IMR-90 (cell line): Measurements from ENCODE around the gene CCDC27. TPM values are rescaled to one million over a fixed set of nuclear protein-coding genes. Genes with fewer than 3 reads are reported as not detected.

Experiments used
- ATAC-seq: fragments of 200-7000 bp; cut with Tn5 transposase; 2 replicates; pipeline ENCODE4 v1.9.1; 2020; ENCODE audit warnings: low read depth, mild to moderate bottlenecking, moderate library complexity
- BruUV-seq: library from RNA; stranded (reverse); fragments of 400-500 nt; replicated peaks from 2 replicates; lab custom pipeline; 2021; lab: Mats Ljungman, UMichigan
- CTCF ChIA-PET: fragments of 300-600 bp; formaldehyde crosslinking; extraction: SDS; loops from one replicate; lab custom pipeline; 2021; ENCODE audit warnings: antibody characterized with exemption; lab: Yijun Ruan, JAX
- POLR2A ChIA-PET: fragments of 300-600 bp; sonication (Branson Sonifier 250); formaldehyde crosslinking; loops from one replicate; lab custom pipeline; 2022; ENCODE audit warnings: antibody characterized with exemption; ENCODE audit not compliant: unreplicated experiment; lab: Charles Lee
- DNase-seq: peaks from one replicate; pipeline ENCODE4 v3.0.0; 2013
- H2AFZ ChIP-seq: replicated peaks from 2 replicates; pipeline ENCODE3; 2013; ENCODE audit warnings: low read length, mild to moderate bottlenecking; ENCODE audit not compliant: poor library complexity
- H2AK5ac ChIP-seq: 2 replicates; pipeline ENCODE4 v1.6.1; 2013; ENCODE audit warnings: low read depth, low read length, inconsistent platforms
- H2AK9ac ChIP-seq: replicated peaks from 2 replicates; pipeline ENCODE3; 2013; ENCODE audit warnings: mild to moderate bottlenecking, low read depth, low read length, moderate library complexity; ENCODE audit not compliant: poor library complexity
- H2BK120ac ChIP-seq: 2 replicates; pipeline ENCODE4 v1.6.1; 2013; ENCODE audit warnings: low read depth, low read length, inconsistent platforms
- H2BK15ac ChIP-seq: 3 replicates; pipeline ENCODE4 v1.6.1; 2013; ENCODE audit warnings: low read depth, low read length, inconsistent platforms
- H2BK20ac ChIP-seq: 2 replicates; pipeline ENCODE4 v1.6.1; 2013; ENCODE audit warnings: low read depth, mild to moderate bottlenecking, inconsistent platforms, low read length, moderate library complexity
- H2BK5ac ChIP-seq: 2 replicates; pipeline ENCODE4 v1.6.1; 2013; ENCODE audit warnings: mild to moderate bottlenecking, low read depth, low read length, inconsistent platforms; ENCODE audit not compliant: poor library complexity, severe bottlenecking
- H3K14ac ChIP-seq: replicated peaks from 2 replicates; pipeline ENCODE4 v1.6.1; 2013; ENCODE audit warnings: low read depth, low read length, inconsistent platforms
- H3K18ac ChIP-seq: 2 replicates; pipeline ENCODE4 v1.6.1; 2013; ENCODE audit warnings: low read depth, low read length, control low read depth
- H3K23ac ChIP-seq: 2 replicates; pipeline ENCODE4 v1.6.1; 2013; ENCODE audit warnings: low read depth, low read length, inconsistent platforms
- H3K27ac ChIP-seq: 2 replicates; pipeline ENCODE4 v1.5.1; 2013; ENCODE audit warnings: mild to moderate bottlenecking, control low read depth, low read length; ENCODE audit not compliant: insufficient read depth
- H3K27me3 ChIP-seq: 2 replicates; pipeline ENCODE4 v1.6.1; 2013; ENCODE audit warnings: low read length; ENCODE audit not compliant: control insufficient read depth, insufficient read depth
- H3K36me3 ChIP-seq: 2 replicates; pipeline ENCODE4 v1.6.1; 2013; ENCODE audit warnings: low read length, mixed read lengths; ENCODE audit not compliant: control insufficient read depth, insufficient read depth
- H3K4ac ChIP-seq: 2 replicates; pipeline ENCODE4 v1.6.1; 2013; ENCODE audit warnings: low read depth, low read length, inconsistent platforms
- H3K4me1 ChIP-seq: 2 replicates; pipeline ENCODE4 v1.6.1; 2013; ENCODE audit warnings: low read length, mixed read lengths; ENCODE audit not compliant: control insufficient read depth, insufficient read depth
- H3K4me2 ChIP-seq: 2 replicates; pipeline ENCODE4 v1.6.1; 2013; ENCODE audit warnings: low read depth, mild to moderate bottlenecking, control low read depth, low read length, moderate library complexity
- H3K4me3 ChIP-seq: 2 replicates; pipeline ENCODE4 v1.5.1; 2013; ENCODE audit warnings: low read depth, mild to moderate bottlenecking, control low read depth, low read length, moderate library complexity; ENCODE audit not compliant: insufficient read depth
- H3K56ac ChIP-seq: 2 replicates; pipeline ENCODE4 v1.6.1; 2013; ENCODE audit warnings: low read length, inconsistent platforms; ENCODE audit not compliant: insufficient read depth; ENCODE audit errors: extremely low read depth
- H3K79me1 ChIP-seq, 2 experiments: 2 replicates each; pipeline ENCODE4 v1.6.1; 2013; ENCODE audit warnings: low read length in 2 of 2, inconsistent platforms in 1 of 2, low read depth in 1 of 2
- H3K9ac ChIP-seq: 2 replicates; pipeline ENCODE4 v1.6.1; 2013; ENCODE audit warnings: low read depth, low read length, control low read depth
- H3K9me1 ChIP-seq: 2 replicates; pipeline ENCODE4 v1.6.1; 2013; ENCODE audit warnings: low read length, inconsistent platforms; ENCODE audit not compliant: insufficient read depth
- H3K9me3 ChIP-seq: 2 replicates; pipeline ENCODE4 v1.6.1; 2013; ENCODE audit warnings: low read length; ENCODE audit not compliant: control insufficient read depth, insufficient read depth
- H4K20me1 ChIP-seq: 2 replicates; pipeline ENCODE4 v1.6.1; 2013; ENCODE audit warnings: low read length, inconsistent platforms; ENCODE audit not compliant: insufficient read depth
- H4K5ac ChIP-seq: 2 replicates; pipeline ENCODE4 v1.6.1; 2013; ENCODE audit warnings: mild to moderate bottlenecking, low read depth, low read length, control low read depth
- H4K8ac ChIP-seq, 2 experiments: 2 replicates each; pipeline ENCODE4 v1.6.1; 2013; ENCODE audit warnings: low read depth in 2 of 2, low read length in 2 of 2, control low read depth in 1 of 2, inconsistent platforms in 1 of 2
- H4K91ac ChIP-seq: 2 replicates; pipeline ENCODE4 v1.6.1; 2013; ENCODE audit warnings: low read depth, low read length, inconsistent platforms; ENCODE audit not compliant: insufficient read depth
- BHLHE40 ChIP-seq: fragments of 150-350 bp; IDR thresholded peaks from 2 replicates; pipeline ENCODE4 v1.6.1; 2016; ENCODE audit warnings: mild to moderate bottlenecking, low read depth, low read length
- CTCF ChIP-seq: conservative IDR thresholded peaks from 2 replicates; pipeline ENCODE4 v1.5.1; 2012; ENCODE audit warnings: mild to moderate bottlenecking, low read depth, low read length, improper control_type of control experiment
- MAFK ChIP-seq: IDR thresholded peaks from 2 replicates; pipeline ENCODE4 v1.6.1; 2012; ENCODE audit warnings: low read depth, low read length, improper control_type of control experiment
- MAZ ChIP-seq: IDR thresholded peaks from 2 replicates; pipeline ENCODE4 v1.6.1; 2012; ENCODE audit warnings: low read depth, mild to moderate bottlenecking, low read length, improper control_type of control experiment, moderate library complexity, borderline replicate concordance
- MXI1 ChIP-seq: IDR thresholded peaks from 2 replicates; pipeline ENCODE4 v1.6.1; 2012; ENCODE audit warnings: low read depth, mild to moderate bottlenecking, low read length, moderate library complexity, borderline replicate concordance
- NFE2L2 ChIP-seq: fragments of 150-350 bp; IDR thresholded peaks from 2 replicates; pipeline ENCODE4 v1.6.1; 2016; ENCODE audit warnings: low read depth, mild to moderate bottlenecking, low read length
- RAD21 ChIP-seq: IDR thresholded peaks from 2 replicates; pipeline ENCODE4 v1.6.1; 2012; ENCODE audit warnings: low read length, improper control_type of control experiment
- WGBS, 2 experiments: methylation state at CpG; one replicate each; pipeline versions ENCODE4 v1.1.5 to v1.1.7; 2013; ENCODE audit warnings: missing lambda C conversion rate in 2 of 2; ENCODE audit not compliant: insufficient read length in 1 of 2; ENCODE audit errors: extremely low coverage in 2 of 2; 5-methylcytosine and 5-hydroxymethylcytosine counted together
- dilution Hi-C: fragments of 300-500 bp; cut with HindIII; formaldehyde crosslinking; loops from one replicate; pipeline ENCODE4 v1.14.3; 2018; ENCODE audit warnings: low sequenced_read_pairs; ENCODE audit not compliant: unreplicated experiment
- in situ Hi-C: fragments of 300-500 bp; cut with MboI; formaldehyde crosslinking; loops from 3 replicates; pipeline ENCODE4 v1.14.3; 2019; ENCODE audit warnings: low sequenced_read_pairs, inconsistent platforms, mixed read lengths
- intact Hi-C: fragments of 100-400 bp; cut with micrococcal nuclease; formaldehyde crosslinking; loops from 2 replicates; pipeline ENCODE4 v1.10.0; 2022
- polyA plus RNA-seq, 3 experiments: library from polyadenylated mRNA; depleted of rRNA; stranded (reverse); fragments of >200 nt; gene quantifications; 2 replicates each; pipeline ENCODE4 v1.2.3, GENCODE V29; 2012; ENCODE audit warnings: low replicate concordance in 1 of 3
- total RNA-seq: library from RNA; depleted of rRNA; stranded (reverse); fragments of >200 nt; gene quantifications from 2 replicates; pipeline ENCODE4 v1.2.3, GENCODE V29; 2012

The CCDC27 gene
- total and polyA plus RNA-seq, 2 of the 4 experiments (the other 2 are of a cell fraction), result not detected

GRCh38 chr1:3705341-3705950 is 46.8 kb upstream of the CCDC27 start:
- Histone ChIP-seq H2BK20ac (no peak overlapping the region), H3K79me1 (no peaks in the 10 kb centered on the region), H3K27ac (no peak overlapping the region), H3K56ac (no peak overlapping the region), H3K9me1 (no peaks in the 10 kb centered on the region), H3K23ac (no peak overlapping the region), H3K4me2 (no peak overlapping the region), H3K18ac (no peak overlapping the region), H3K27me3 (peaks cover 49% of the 10 kb centered on the region; the same call in 1 of the 2 replicates), H4K20me1 (no peaks in the 10 kb centered on the region), H3K4me1 (no peaks in the 10 kb centered on the region), H4K8ac (no peak overlapping the region), H3K4me3 (no peak overlapping the region), H2BK120ac (no peak overlapping the region), H4K5ac (no peak overlapping the region), H3K14ac (no peak overlapping the region), H3K36me3 (no peaks in the 10 kb centered on the region), H2BK5ac (no peak overlapping the region), H2AFZ (no peak overlapping the region), H2AK5ac (no peak overlapping the region), H3K4ac (no peak overlapping the region), H2BK15ac (no peak overlapping the region), H2AK9ac (no peak overlapping the region), H3K9ac (no peak overlapping the region), H3K9me3 (no peaks in the 10 kb centered on the region), H4K91ac (no peak overlapping the region)
- DNase-seq (no peak), ATAC-seq (no peak)
- in situ Hi-C loops, result no loop called here
- ChIA-PET POLR2A (no interaction called here), CTCF (no interaction called here)
- dilution Hi-C loops, result no loop called here
- intact Hi-C loops, result no loop called here
- no TSS peak for BruUV-seq
- 41% methylated on average over 5 of the region's 19 CpGs; no CpG with 5 or more reads in 1 of the 2 experiments for WGBS, 2 experiments
- no peak for TF ChIP-seq MAZ
- no peak for TF ChIP-seq MXI1
- no peak for TF ChIP-seq CTCF
- TF ChIP-seq NFE2L2, result no peak
- TF ChIP-seq MAFK, result no peak
- TF ChIP-seq RAD21, result no peak
- no peak for TF ChIP-seq BHLHE40
